IPS DF 19.7 (cell line): ENCODE data around the gene SEC14L1.
"Not testable (repeated sequence)": the region's sequence is repeated elsewhere in the genome, so short reads cannot be mapped to it uniquely, and the experiment has no call there.

Experiments used
- DNase-seq: peaks from one replicate; pipeline ENCODE4 v3.0.0-alpha.2; 2013; ENCODE audit warnings: low read depth, low spot score

SEC14L1 gene

DNA sequence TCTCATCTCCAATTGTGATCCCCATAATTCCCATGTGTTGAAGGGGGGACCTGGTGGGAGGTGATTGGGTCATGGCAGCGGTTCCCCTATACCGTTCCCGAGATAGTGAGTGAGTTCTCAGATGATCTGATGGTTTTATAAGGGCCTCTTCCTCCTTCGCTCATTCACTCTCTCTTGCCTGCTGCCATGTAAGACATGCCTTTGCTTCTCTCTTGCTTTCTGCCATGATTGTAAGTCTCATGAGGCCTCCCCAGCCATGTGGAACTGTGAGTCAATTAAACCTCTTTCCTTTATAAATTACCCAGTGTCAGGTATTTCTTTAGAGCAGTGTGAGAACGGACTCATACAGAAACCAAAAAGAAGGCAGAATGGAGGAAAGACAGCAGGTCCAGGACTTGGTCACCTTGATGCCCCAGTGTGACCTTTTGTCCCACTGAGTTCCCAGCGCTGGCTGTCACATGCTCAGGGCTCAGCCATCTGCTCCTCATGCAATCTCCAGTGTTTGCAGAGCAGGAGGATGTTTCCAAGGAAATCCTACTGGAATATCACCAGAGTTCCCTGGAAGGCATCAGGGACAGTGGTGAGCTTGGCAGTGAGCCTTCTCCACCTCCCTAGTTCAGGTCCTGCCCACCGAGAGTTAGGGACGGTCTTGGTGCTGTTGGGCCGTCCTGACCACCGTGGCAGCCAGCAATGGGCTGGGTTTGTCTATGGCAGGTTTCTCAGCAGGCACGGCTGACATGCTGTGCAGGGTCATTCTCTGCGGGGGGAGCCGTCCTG lies 96.7 kb downstream of the SEC14L1 start:
- DNase-seq = no peak

- no peak for DNase-seq
Observed at GRCh38 chr17:77240976-77241375, 100.2 kb downstream of the SEC14L1 start.

DNA sequence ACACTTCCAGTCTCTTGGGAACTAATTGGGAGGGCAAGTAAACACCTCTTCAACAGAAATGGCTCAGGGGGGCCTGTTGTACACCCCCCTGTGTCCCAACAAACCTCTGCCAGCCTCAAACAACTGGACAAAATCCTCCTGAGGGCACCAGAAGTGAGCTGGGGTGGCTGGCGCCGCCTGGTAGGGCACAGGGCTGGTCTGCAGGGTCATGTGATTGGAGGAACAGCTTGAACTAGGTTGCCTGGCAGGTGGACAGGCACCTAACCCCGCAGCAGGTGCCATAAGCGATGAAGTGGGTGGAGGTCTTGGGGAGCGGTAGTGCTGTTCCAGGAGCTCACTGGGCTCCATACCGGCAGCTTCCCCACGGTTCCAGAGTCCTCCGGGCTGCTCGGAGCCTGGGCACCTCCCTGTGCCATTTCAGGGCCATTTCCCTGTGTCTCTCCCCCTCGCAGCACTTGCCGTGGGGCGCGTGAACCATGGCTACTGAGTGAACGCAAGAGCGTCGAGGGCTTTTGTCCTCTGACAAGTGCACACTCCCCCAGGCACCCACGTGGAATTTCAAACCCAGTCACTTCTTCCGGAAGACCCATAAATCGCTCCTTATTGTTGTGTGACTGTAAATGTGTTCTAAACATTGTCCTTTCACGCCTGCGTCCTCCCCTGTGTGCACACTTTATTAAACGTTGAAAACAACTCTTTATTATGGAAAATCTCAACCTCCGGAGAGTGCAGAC lies 101.5 kb downstream of the SEC14L1 start:
- no peak for DNase-seq

DNA sequence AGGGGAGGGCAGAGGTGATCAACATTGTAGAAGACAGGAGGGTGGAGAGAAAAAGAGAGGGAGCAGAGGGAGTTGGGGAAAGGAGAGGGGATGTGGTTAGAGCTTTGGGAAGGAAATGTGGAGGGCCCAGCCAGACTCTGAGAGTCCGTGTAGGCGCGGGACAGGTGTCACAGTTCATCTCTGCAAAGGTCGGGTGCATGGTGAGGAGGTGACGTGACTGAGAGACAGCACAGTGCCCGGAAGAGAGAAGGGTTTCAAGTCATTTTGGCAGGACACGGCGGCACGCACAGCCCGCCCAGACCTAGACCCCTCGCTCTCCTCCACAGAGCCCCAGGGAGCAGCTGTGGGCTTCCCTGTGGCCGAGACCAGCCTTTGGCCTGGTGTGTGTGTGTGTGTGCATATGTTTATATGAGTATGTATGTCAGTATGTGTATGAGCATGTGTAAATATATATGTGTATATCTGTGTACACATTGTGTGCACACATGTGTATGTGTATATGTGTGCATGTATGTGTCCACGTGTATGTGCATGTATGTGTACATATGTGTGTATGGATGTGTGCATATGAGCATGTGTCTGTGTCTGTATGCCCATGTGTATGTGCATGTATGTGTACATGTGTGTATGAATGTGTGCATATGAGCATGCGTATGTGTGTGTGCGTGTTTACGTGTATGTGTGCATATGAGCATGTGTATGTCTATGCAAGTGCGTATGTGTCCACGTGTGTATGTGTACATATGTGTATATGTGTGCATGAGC lies 104.6 kb downstream of the SEC14L1 start:
- no peak for DNase-seq

- DNase-seq = no peak
Observed at GRCh38 chr17:77246110-77247047, 105.6 kb downstream of the SEC14L1 start.

GRCh38 chr17:77247048-77247541 lies 106.3 kb downstream of the SEC14L1 start:
- DNase-seq = no peak

DNA sequence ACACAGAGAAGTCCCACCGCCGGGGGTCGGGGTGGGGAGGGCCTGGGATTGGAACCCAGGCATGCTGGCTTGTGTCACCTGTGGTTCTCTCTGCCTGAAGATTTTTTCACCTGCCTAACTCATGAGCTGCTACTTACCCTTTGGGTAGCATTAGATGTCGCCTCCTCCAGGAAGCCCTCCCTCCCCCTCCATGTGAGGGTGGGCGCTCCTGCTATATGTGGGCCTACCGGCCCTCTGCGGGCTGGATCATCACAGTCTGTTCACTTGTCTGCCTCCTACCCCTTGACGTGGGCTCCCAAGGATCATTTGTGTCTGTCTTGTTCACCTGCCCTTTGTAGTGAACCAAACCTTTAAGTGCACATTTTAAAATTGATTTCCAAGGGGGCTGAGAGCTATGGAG lies 106.8 kb downstream of the SEC14L1 start:
- no peak for DNase-seq

- no peak for DNase-seq
Observed at GRCh38 chr17:77248216-77249114, 107.7 kb downstream of the SEC14L1 start.

DNA sequence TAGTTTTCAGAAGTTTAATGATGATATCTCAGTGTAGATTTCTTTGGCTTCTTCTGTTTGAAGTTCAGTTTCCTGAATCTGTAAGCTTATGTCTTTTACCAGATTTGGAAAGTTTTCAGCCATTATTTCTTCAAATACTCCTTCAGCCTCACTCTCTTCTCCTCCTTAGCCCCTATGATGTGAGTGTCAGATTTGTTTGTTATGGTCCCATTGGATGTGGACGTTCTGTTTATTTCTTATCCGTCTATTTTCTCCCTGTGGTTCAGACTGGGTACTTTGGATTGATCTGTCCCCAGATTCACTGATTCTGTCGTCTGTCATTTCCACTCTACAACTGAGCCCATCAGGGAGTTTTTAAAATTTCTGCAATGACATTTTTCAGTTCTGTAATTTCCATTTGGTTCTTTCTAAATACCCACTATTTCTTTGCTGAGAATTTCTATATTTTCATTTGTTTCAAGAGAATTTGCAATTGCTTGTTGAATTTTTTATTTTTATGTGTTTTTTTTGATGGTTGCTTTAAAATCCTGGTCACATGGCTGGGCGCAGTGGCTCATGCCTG lies 110.9 kb downstream of the SEC14L1 start:
- no peak for DNase-seq

DNA sequence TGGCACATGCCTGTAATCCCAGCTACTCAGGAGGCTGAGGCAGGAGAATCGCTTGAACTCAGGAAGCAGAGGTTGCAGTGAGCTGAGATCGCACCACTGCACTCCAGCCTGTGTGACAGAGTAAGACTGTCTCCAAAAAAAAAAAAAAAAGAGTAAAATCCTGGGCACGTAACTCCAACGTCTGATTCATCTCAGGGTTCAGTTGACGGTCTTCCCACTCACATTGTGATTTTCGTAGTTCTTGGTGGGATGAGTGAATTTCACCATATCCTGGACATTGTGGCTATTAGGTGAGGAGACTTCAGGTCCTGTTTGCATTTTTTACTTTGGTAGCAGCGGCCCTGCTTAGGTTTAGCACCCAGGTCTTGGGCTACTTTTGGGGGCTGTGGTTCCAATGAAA lies 111.5 kb downstream of the SEC14L1 start:
- not testable (repeated sequence) for DNase-seq

- no peak for DNase-seq
Observed at GRCh38 chr17:77253611-77254051, 112.9 kb downstream of the SEC14L1 start.

DNA sequence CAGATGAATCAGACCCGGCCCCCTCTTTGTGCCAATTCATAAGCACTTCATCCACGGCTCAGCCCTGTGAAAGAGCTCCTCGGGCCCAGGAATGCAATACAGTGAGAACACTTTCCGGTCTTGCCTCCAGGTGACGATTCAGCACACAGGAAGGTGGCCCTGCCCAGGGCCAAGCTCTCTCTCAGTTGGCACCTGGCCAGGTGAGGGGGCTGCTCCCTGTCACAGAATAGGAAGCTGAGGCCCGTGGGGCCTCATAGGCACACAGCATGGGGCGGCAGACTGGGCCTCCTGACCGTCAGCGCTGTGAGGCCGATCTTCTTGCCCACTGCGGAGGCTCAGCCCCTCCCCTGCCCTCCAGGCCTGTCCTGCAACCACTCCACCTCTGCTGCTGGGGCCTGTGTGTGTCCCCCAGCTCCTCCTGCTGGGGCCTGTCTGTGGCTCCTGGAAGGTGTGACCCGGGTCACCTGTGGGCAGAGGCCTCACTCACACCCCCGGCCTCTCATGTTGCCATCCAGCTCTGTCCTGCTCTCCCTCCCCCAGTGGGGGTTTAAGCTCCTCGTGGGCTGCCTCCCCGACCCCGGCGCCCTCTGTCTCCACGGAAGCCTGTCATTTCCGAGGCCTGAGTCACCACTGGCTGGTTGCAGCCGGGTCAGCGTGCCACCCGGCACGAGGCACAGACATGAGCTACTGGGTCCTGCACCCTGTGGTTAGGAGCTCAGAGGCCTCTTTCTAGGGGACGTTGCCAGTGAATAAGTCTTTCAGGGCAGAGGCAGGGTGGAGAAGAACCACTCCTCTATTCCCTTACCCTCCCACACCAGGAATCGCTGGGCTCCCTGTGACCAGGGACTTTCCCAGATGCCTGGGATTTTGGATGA lies 114.4 kb downstream of the SEC14L1 start:
- DNase-seq = no peak

DNA sequence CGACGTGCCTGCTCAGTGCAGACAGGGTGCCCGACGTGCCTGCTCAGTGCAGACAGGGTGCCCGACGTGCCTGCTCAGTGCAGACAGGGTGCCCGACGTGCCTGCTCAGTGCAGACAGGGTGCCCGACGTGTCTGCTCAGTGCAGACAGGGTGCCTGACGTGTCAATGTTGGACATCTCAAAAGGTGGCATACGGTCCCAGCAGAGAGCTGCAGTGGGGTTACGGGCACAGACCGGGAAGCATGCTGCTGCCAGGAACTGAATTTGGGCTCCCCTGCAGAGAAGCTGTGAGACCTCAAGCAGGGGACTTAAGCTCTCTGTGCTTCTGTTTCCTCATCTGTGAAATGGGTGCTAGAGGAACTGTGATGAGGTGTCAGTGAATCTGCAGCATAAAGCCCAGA lies 115.2 kb downstream of the SEC14L1 start:
- not testable (repeated sequence) for DNase-seq

DNA sequence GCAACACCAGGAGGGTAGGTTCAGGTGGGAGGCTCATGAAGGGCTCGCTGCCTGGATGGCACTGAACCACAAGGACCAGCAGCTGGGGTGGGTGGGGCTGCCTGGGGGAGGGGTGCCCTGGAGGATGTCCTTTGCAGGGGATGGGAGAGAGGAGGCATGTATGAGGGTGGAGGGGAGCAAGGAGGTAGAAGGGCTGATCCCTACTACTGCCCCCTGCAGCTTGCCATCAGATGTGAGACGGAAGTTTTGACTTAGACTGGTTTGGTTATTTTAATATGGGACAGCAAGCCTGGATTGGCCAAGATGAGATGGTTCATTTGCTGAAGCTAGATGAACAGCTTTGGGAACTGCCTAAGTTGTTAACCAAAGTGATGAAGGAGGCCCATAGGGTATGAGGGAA lies 115.9 kb downstream of the SEC14L1 start:
- no peak for DNase-seq

DNA sequence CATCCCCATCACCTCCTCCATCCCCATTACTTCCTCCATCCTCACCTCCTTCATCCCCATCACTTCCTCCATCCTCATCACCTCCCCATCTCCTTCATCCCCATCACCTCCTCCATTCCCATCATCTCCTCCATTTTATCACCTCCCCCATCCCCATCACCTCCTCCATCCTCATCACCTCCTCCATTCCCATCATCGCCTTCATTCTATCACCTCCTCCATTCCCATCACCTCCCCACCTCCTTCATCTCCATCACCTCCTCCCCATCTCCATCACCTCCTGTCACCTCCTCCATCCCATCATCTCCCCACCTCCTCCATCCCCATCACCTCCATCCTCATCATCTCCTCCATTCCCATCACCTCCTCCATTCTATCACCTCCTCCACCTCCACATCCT lies 116.4 kb downstream of the SEC14L1 start:
- no peak for DNase-seq

- DNase-seq = no peak
Observed at GRCh38 chr17:77257596-77258458, 117.1 kb downstream of the SEC14L1 start.

DNA sequence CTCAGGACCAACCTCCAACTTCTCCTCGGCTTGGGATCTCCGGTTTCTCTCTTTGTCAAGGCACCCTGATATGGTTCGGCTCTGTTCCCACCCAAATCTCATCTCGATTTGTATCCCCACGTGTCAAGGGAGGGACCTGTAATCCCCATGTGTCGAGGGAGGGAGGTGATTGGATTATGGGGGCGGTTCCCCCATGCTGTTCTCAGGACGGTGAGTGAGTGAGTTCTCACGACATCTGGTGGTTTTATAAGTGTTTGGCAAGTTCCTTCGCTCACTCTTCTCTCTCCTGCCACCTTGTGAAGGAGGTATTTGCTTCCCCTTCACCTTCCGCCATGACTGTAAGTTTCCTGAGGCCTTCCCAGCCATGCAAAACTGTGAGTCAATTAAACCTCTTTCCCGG lies 117.9 kb downstream of the SEC14L1 start:
- DNase-seq = no peak
